NK-92 treated with Interleukin-12 subunit alpha and Interleukin-12 subunit beta, amount 100 ng/mL, for 24 hours (cell line): ENCODE results near the gene SRGAP2B.
"Not testable (repeated sequence)": the region's sequence is repeated elsewhere in the genome, so short reads cannot be mapped to it uniquely, and the experiment has no call there.

Experiments used
- DNase-seq: peaks from one replicate; lab custom pipeline; 2025; lab: John Stamatoyannopoulos, UW

Gene SRGAP2B

DNA sequence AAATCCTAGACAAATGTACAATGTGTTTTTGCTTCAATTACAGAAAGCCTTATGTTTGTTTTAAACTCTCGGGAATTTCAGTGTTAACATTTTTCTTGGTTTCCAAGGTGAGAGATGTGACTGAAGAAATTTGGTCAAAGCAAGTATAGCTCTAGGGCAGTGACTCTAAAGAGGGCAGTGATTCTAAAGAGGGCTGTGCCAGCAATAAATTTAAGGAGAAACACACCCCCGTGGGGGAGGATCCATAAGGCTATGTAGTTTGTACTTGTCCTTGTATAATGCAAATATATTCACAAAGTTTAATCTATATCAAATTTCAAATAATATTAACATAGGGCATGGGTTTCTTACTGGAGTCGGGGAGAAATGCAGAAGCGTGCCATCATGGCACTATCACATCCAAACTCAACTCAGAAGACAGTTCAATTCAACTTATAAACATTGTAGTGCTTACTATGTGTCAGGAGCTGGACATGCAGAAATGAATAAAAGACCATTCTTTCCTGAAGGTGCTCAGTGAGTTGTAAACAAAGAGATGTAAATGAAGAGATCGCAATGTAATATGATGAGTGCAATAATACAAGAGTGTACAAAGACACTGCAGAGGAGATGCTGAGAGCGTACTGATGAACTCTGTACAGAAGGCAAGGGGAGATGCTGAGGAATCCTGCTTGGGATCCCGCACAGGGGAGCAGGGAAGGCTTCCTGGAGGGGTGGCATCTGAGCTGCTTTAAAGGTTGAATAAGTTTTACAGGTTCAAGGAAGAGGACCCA lies 12.5 kb downstream of the SRGAP2B start:
- DNase-seq, result not testable (repeated sequence)

GRCh38 chr1:145080193-145080592 lies 14.9 kb downstream of the SRGAP2B start:
- not testable (repeated sequence) for DNase-seq

DNA sequence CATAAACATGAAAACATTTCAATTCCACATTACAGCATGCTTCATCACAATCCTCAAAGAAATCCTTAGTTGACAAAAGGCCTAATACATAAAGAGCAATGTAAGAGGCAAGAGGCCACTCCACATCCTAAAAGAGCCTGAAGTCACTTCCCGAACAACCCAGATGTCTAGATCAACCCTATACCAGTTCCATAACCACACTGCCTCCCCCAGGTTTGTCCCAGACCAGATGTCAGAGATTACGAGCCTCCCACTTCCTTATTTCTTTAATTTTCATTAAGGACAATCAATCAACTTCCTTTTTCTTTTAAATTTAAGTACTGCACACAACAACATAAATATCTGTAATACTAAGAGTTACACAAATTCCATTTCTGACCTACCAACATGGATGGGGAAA lies 15.4 kb downstream of the SRGAP2B start:
- DNase-seq, result not testable (repeated sequence)

DNA sequence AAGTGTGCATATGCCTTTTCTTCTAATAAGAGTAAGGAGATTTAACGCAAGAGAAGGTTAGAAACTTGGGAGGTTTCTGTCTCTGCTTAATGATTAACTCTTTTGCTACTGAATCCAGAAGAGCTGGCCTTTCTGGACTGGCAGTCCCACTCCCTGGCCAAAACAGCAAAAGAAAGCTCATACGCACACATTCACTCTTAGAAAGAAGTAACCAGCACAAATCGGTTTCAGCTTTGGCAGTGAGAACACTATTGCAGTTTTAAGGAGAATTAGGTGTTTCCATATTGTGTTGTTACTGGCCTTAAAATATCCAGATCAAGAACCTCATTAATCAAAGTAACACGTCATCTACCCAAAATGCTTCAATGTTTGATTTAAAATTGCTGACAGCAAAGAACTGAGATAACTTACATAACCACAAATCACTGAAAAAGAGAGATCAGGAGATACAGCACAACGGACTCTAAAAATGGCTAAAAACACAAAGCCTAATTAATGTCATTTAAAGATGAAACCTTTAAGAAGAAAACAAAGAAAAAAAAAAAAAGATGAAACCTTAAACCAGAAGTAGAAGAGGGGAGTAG lies 16.2 kb downstream of the SRGAP2B start:
- DNase-seq, result not testable (repeated sequence)

GRCh38 chr1:145077872-145078786 lies 17.0 kb downstream of the SRGAP2B start:
- not testable (repeated sequence) for DNase-seq

DNA sequence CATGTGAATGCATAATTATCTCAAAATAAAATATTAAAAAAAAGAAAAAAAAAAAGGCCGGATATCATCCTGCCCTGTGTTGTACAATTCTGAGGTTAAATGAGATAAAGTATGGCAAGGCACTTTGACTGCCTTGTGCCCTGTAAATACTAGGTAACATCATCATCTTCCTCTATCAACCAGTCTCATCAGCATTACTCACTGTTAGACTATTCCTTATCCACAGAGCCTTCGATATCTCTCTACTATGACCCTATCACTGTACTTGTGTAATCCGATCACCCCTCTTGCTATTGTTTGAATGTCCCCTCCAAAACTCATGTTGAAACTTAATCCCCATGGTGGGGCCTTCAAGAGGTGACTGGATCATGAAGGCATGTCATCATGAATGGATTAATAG lies 18.3 kb downstream of the SRGAP2B start:
- not testable (repeated sequence) for DNase-seq

GRCh38 chr1:145074021-145074559 lies 21.0 kb downstream of the SRGAP2B start:
- DNase-seq, result not testable (repeated sequence)

DNA sequence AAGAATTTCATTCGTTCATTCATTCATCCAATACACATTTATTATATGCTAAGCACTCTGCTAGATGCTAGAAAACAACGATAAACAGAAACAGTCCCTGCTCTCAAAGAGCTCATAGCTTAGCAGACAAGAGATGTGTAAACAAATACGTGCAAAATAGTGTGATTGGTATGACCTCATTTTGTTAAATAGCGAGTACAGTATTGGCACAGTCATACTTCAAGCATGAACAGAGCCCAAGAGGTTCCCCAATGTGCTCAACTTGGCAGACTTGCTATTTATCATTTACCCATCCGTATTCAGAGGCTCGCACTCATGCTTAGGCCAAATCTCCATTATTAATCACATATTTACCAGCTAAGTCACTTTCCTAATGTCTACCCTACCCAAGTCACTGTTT lies 23.6 kb downstream of the SRGAP2B start:
- not testable (repeated sequence) for DNase-seq

- DNase-seq, result not testable (repeated sequence)
These were observed 28.6 kb downstream of the SRGAP2B start for GRCh38 chr1:145066486-145066885.

DNA sequence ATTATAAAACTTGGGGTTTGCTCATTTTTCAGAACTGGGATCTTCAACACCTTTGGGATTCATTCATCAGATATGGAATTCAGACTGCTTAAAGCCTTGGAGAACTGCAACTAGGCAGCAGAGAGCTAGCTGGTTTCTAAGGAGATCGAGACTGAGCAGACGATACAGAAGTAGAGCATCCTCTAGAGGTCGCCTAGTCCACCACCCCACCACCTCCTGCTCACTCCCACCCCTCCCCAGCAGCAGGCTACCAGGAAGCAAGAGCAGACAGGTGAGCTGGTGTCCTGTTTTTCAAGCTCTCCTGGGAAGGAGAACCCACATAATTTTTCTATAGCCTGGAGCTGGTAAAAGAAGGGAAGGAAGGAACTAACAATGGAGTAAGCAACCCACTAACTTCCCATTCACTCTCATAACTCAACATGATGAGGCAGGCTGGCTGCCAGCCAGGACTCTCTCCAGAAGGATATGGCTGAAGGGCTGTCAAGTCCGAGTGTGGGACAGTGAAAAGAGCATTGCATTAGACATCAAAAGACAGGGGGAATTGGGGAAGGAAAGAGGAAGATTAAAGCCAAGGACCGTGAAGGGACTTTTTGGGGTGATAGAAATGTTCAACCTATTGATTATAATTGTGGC lies 29.8 kb downstream of the SRGAP2B start:
- DNase-seq, result not testable (repeated sequence)

DNA sequence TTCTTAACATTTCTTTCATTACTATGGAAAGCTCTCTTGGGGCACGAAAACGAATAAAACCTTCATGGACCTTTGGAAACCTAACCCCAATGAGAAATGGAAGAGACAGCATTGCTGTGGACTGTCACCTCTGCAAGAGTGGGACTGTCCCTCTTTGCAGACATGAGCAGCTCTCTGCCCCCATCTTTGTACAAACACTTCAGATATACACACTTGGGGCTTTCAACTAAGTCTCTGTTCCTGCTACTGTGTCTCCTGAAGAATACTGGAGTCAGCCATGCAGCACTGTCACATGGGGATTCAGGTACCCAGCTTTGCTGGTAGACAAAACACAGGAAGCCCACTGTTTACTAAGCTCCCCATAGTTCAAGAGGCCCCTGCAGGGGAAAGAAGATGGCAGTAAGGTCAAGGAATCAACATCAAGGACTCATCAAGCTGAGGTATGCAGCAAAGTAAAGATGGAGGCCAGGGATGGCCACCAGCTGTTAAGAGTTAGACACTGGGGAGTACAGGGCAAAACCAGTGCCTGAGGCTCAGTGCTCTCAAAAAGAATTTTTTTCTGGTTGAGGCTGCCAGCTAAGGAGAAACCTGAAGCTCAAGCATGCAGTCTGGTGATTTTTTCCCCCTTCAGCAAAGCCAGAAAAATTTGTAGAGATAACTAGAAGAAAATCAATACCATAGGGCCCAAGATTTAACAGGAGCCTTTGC lies 31.0 kb downstream of the SRGAP2B start:
- DNase-seq, result not testable (repeated sequence)

DNA sequence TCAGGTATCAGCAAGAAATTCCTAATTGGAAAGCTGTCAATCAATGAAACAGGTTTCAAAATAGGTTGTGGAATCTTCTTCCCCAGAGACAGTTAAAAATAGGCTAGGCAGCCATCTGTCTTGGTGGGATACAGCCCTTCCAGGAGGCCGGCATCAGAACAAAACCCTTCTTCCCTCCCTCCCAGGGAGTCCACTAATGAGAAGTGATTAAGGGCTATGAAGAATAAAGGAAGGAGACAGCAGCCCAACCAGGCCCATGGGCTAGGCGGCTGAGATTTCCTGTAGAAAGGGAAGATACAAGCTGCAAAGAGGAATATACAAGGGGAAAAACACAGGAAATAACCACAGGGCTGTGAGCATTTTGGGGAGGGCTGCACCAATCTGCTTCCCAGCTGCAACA lies 31.8 kb downstream of the SRGAP2B start:
- not testable (repeated sequence) for DNase-seq

GRCh38 chr1:145058184-145058583 lies 36.9 kb downstream of the SRGAP2B start:
- DNase-seq, result not testable (repeated sequence)

DNA sequence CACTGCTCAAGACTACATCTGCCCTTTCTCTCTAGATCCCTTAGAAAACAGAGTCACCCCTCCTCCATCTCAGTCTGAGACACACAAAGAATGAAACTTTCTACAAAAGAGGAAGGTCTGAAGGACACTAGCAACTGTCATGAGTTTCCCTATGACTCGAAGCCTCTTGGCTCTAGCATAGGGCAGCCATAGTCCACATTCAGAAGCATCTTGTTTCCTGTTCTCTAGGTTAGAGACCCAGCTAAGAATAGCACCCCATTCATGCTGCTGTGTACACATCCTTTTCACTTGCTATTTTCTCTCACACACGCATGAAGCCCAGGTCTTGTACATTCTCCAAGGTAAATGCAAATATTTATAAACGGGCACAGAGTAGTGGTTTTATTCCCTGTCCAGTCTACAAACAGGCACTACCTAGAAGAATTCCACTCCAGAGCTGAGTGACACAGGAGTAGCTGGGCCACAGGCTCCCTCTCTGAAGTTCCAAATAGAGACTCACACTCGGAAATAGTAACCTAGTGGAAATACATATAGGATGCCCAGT lies 39.8 kb downstream of the SRGAP2B start:
- DNase-seq, result not testable (repeated sequence)

- DNase-seq, result not testable (repeated sequence)
These were observed 41.7 kb downstream of the SRGAP2B start for GRCh38 chr1:145053428-145053827.

DNA sequence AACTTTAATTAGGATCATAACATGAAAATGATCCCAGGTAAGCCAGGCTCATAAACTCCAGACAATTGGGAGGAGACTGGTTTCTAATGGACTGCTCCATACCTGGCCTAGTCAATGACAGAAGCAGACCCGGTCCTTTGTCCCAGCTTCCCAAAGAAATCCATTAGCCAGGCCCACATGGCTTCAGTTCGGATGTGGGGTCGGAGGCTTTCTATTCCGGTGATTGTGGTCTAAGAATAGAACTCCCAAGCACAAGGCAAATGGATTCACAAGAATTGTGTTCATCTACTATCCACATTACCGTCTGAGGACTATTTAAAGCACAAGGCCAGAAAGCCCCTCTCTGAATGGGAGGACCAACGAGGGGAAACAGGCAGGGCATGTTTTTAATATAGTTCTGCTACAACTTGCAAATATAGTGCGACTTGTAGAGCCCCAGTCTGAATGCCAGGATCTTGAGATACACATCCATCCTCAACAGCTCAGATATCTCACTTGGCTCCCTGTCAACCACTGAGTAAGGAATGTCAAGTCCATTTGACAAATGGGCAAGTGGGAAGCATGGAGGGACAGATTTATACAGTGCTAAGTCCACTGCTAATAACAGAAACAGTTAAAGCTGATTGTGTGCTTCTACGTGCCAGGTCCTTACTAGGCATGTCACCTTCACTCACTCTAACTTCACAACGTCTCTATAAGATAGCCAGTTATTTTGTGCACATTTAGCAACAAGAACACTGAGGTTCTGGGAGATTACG lies 42.9 kb downstream of the SRGAP2B start:
- not testable (repeated sequence) for DNase-seq

DNA sequence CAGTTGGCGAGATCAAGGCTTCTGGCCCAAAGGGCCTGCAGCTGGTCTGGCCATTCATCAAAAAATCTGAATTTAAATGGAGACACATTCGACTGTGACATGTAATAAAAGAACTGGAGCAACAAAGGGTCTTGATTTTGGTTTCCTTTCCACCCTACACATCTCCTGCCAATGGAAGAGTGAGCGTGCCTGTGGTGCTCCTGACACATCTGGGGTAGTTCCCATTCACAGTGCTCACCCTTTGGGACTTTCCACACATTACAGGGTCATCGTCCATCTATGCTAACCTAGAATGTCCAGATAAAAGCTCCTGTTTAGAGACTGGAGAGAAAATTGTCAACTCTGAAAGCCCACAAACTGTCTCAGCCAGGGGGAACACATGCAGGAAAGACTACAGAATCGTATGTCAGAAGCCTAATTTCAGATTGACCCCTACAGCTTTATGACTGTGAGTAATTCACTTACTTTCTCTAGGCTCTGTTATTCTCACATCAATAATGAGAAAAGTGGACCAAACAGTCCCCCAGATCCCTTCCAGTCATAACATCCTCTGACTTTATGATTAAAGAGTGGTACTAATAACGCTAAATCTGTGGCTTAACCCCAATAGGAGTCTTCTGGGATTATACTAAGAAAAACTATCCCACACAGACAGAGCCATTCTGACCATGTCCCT lies 46.8 kb downstream of the SRGAP2B start:
- not testable (repeated sequence) for DNase-seq

DNA sequence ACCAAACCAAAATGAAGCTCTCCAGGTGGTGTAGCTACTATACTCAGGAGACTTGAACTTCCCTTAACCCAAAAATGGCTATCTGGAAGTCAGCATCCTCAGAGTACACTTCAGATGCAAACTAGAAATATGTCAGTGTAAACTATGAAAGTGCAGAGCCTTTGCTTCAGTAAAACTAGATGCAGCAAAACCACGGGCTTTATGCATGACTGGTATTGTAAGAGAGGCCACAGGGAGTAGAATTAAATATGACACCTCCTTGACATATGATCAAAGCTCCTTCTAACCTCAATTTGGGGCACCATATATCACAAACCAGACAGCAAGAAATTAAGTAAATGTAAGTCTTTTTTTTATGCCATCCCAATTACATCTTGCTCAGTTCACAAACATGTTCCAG lies 47.6 kb downstream of the SRGAP2B start:
- not testable (repeated sequence) for DNase-seq

GRCh38 chr1:145045571-145046273 lies 49.4 kb downstream of the SRGAP2B start:
- DNase-seq, result not testable (repeated sequence)
